A549 (cell line): ENCODE results near the gene MEIKIN.

Experiments
- EP300 ChIP-seq, 2 experiments: fragments of >200 bp; sonication (Bioruptor Twin); formaldehyde crosslinking; IDR thresholded peaks; 2 replicates in 1 of 2; 3 replicates in 1 of 2; pipeline ENCODE4 v1.6.1; 2016 to 2017
- POLR2A ChIP-seq: IDR thresholded peaks from 2 replicates; pipeline ENCODE4 v1.6.1; 2012; ENCODE audit warnings: mild to moderate bottlenecking, low read length
- TP53 ChIP-seq: fragments of 250-450 bp; sonication (Bioruptor Pico); IDR thresholded peaks from 2 replicates; pipeline ENCODE4 v1.5.0; 2021; ENCODE audit warnings: mild to moderate bottlenecking, moderate library complexity
- TF ChIP-seq, protein P1 (sequence below): fragments of >200 bp; sonication (Bioruptor Twin); formaldehyde crosslinking; IDR thresholded peaks from 3 replicates; pipeline ENCODE4 v1.5.1; 2016

GRCh38 chr5:131848662-131849061, 96.8 kb downstream of the MEIKIN start:
- TF ChIP-seq, protein P1, sequence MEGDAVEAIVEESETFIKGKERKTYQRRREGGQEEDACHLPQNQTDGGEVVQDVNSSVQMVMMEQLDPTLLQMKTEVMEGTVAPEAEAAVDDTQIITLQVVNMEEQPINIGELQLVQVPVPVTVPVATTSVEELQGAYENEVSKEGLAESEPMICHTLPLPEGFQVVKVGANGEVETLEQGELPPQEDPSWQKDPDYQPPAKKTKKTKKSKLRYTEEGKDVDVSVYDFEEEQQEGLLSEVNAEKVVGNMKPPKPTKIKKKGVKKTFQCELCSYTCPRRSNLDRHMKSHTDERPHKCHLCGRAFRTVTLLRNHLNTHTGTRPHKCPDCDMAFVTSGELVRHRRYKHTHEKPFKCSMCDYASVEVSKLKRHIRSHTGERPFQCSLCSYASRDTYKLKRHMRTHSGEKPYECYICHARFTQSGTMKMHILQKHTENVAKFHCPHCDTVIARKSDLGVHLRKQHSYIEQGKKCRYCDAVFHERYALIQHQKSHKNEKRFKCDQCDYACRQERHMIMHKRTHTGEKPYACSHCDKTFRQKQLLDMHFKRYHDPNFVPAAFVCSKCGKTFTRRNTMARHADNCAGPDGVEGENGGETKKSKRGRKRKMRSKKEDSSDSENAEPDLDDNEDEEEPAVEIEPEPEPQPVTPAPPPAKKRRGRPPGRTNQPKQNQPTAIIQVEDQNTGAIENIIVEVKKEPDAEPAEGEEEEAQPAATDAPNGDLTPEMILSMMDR = no peak
- TF ChIP-seq EP300 (IDR thresholded peaks at IDR 0.05) (no peak), POLR2A (no peak), TP53 (CRISPR knock-in tag) (no peak)
